ENCODE data around the gene MRPL24.

Gene MRPL24

GRCh38 chr1:156691665-156692440 is 49.0 kb downstream of the MRPL24 start:
- DNase-seq = peak; percentile 85 to 95 (median 94)

GRCh38 chr1:156691191-156691590 is 49.7 kb downstream of the MRPL24 start:
- no peak for DNase-seq

GRCh38 chr1:156690675-156691036 is 50.2 kb downstream of the MRPL24 start:
- DNase-seq = peak; percentile 67 to 81 (median 78)

GRCh38 chr1:156689953-156690674 is 50.8 kb downstream of the MRPL24 start:
- peak; percentile 52 to 82 (median 74) for DNase-seq

- DNase-seq = peak; percentile 88 to 91 (median 90)
Observed at GRCh38 chr1:156689035-156689952, 51.6 kb downstream of the MRPL24 start.
